ENCODE measurements around the gene AIFM2. TPM values are rescaled to one million over a fixed set of nuclear protein-coding genes. Genes with fewer than 3 reads are reported as not detected.

Gene AIFM2
- total and polyA plus RNA-seq, 2 of the 13 experiments (the other 11 are each of a cell fraction or from before 2014, with no cell fraction given), result 20.3 to 29.5 TPM

GRCh38 chr10:70132098-70133029 is at the start of gene AIFM2 (continued):
- TF ChIP-seq HNF4G (IDR thresholded peaks at IDR 0.05; ENCODE audit: borderline replicate concordance, low read depth, low read length) (peak; percentile 80), HNF4G (CRISPR knock-in tag; IDR thresholded peaks at IDR 0.05; ENCODE audit: borderline replicate concordance, low read depth) (peak; percentile 80; the same call in 1 of the 2 replicates), ZNF674 (CRISPR knock-in tag; IDR thresholded peaks at IDR 0.05; ENCODE audit: low read depth) (no peak), ZNF484 (CRISPR knock-in tag; IDR thresholded peaks at IDR 0.05; ENCODE audit: borderline replicate concordance, low read depth) (0 out of 2 replicates have a peak, but pooled peaks have one; percentile 50), ZBTB26 (CRISPR knock-in tag; IDR thresholded peaks at IDR 0.05; ENCODE audit: borderline replicate concordance) (no peak; the same call in 1 of the 2 replicates), PAWR (CRISPR knock-in tag; IDR thresholded peaks at IDR 0.05; ENCODE audit: borderline replicate concordance) (no peak), TEAD2 (CRISPR knock-in tag; IDR thresholded peaks at IDR 0.05) (no peak), CENPBD1 (CRISPR knock-in tag; IDR thresholded peaks at IDR 0.05; ENCODE audit: borderline replicate concordance, low read depth) (no peak), CBX2 (IDR thresholded peaks at IDR 0.05; ENCODE audit: low read depth, low read length) (no peak), CBX2 (CRISPR knock-in tag; IDR thresholded peaks at IDR 0.05; ENCODE audit: low read depth) (no peak), NFE2 (CRISPR knock-in tag; IDR thresholded peaks at IDR 0.05) (peak; percentile 84), MEF2D (CRISPR knock-in tag; IDR thresholded peaks at IDR 0.05) (peak; percentile 85), PTBP1 (IDR thresholded peaks at IDR 0.05; ENCODE audit: low read depth, low read length, poor library complexity, severe bottlenecking) (no peak), GPBP1L1 (CRISPR knock-in tag; IDR thresholded peaks at IDR 0.05) (no peak), ZNF337 (CRISPR knock-in tag; IDR thresholded peaks at IDR 0.05; ENCODE audit: borderline replicate concordance, low read depth) (no peak), ZNF260 (CRISPR knock-in tag; IDR thresholded peaks at IDR 0.05; ENCODE audit: borderline replicate concordance, low read depth) (no peak), ZNF343 (CRISPR knock-in tag; IDR thresholded peaks at IDR 0.05) (peak; percentile 43; the same call in 1 of the 2 replicates), MNT (IDR thresholded peaks at IDR 0.05) (peak; percentile 37; the same call in 1 of the 2 replicates), NFYC (CRISPR knock-in tag; IDR thresholded peaks at IDR 0.05) (no peak), ZNF800 (CRISPR knock-in tag; IDR thresholded peaks at IDR 0.05) (peak; percentile 80; the same call in 1 of the 2 replicates)

Data from HepG2 (cell line).